Peyer's patch (tissue), 4 donors: ENCODE data around the gene RHOT1. TPM values are rescaled to one million over a fixed set of nuclear protein-coding genes. Genes with fewer than 3 reads are reported as not detected.
A peak's percentile ranks its signal among the peaks of the same experiment; 100 is the strongest.
"Not testable (repeated sequence)": the region's sequence is repeated elsewhere in the genome, so short reads cannot be mapped to it uniquely, and the experiment has no call there.

Source experiments
- DNase-seq, 3 donors: peaks; one replicate each; pipeline ENCODE4 v3.0.0-alpha.2; 2017 to 2019
- H3K27ac ChIP-seq, 4 donors: fragments of 200-600 bp; sonication (generic); one replicate each; pipeline ENCODE4 v1.5.1; 2016 to 2019
- H3K27me3 ChIP-seq, 2 donors: fragments of 200-600 bp; sonication (generic); one replicate each; pipeline ENCODE4 v1.5.1; 2019
- H3K36me3 ChIP-seq, 3 donors: fragments of 200-600 bp; sonication (generic); one replicate each; pipeline ENCODE4 v1.5.1; 2016 to 2019
- H3K4me1 ChIP-seq, 4 donors: fragments of 200-600 bp; sonication (generic); one replicate each; pipeline ENCODE4 v1.5.1; 2016 to 2019
- H3K4me3 ChIP-seq, 4 donors: fragments of 200-600 bp; sonication (generic); 1 replicate in 3 of 4; 2 replicates in 1 of 4; pipeline ENCODE4 v1.5.1; 2016 to 2019; ENCODE audit warnings: mild to moderate bottlenecking in 1 of 4
- H3K9me3 ChIP-seq, 4 donors: fragments of 200-600 bp; sonication (generic); one replicate each; pipeline ENCODE4 v1.5.1; 2016 to 2019; ENCODE audit warnings: mild to moderate bottlenecking in 1 of 4
- CTCF ChIP-seq, 6 experiments: fragments of 450-650 bp in 4 of 6; fragments of 200-600 bp in 2 of 6; sonication (generic) in 1 of 6; IDR thresholded peaks; one replicate each; pipeline ENCODE4 v1.5.1; 2017 to 2019; ENCODE audit warnings: antibody characterized with exemption in 6 of 6, mild to moderate bottlenecking in 3 of 6, moderate library complexity in 1 of 6
- POLR2A ChIP-seq, 2 donors: fragments of 450-650 bp; IDR thresholded peaks; one replicate each; pipeline ENCODE4 v1.5.1; 2017; ENCODE audit warnings: antibody characterized with exemption in 2 of 2, mild to moderate bottlenecking in 2 of 2, moderate library complexity in 2 of 2
- total RNA-seq, 4 donors: library from RNA; depleted of rRNA; stranded (reverse); fragments of >200 nt; gene quantifications; one replicate each; pipeline ENCODE4 v1.1.0, GENCODE V29; 2016

RHOT1 gene
- total RNA-seq, 4 donors from 2014 or later: 31.4 to 54.9 (median 47.7) TPM

- Histone ChIP-seq H3K27ac (peak overlapping the region in 3 of 4 donors; percentile 78 to 91 (median 89)), H3K27me3 (no peaks in the 10 kb centered on the region)
- peak in 1 of 3 donors; percentile 17 for DNase-seq
Measured at GRCh38 chr17:32126325-32126724, 16.0 kb upstream of the RHOT1 start.

GRCh38 chr17:32126746-32127145 is 15.6 kb upstream of the RHOT1 start:
- H3K27ac ChIP-seq: peak overlapping the region; percentile 78 to 96 (median 85)
- H3K4me1 ChIP-seq: peaks cover 0 to 24% (median 0%) of the 10 kb centered on the region in 4 donors
- no peak for TF ChIP-seq CTCF (IDR thresholded peaks at IDR 0.05)
- TF ChIP-seq POLR2A (IDR thresholded peaks at IDR 0.05): no peak
- H3K27me3 ChIP-seq: no peaks in the 10 kb centered on the region
- H3K9me3 ChIP-seq: no peaks in the 10 kb centered on the region
- peak overlapping the region in 1 of 4 donors; percentile 54 for H3K4me3 ChIP-seq
- DNase-seq: peak in 1 of 3 donors; percentile 41
- no peaks in the 10 kb centered on the region for H3K36me3 ChIP-seq

More at GRCh38 chr17:32126325-32126724, 16.0 kb upstream of the RHOT1 start:
- Histone ChIP-seq H3K9me3 (no peaks in the 10 kb centered on the region), H3K4me3 (no peak overlapping the region), H3K4me1 (peaks cover 0 to 24% (median 0%) of the 10 kb centered on the region in 4 donors), H3K36me3 (no peaks in the 10 kb centered on the region)
- TF ChIP-seq POLR2A (IDR thresholded peaks at IDR 0.05): no peak
- no peak for TF ChIP-seq CTCF (IDR thresholded peaks at IDR 0.05)

- Histone ChIP-seq H3K27ac (peak overlapping the region; percentile 78 to 96 (median 85)), H3K36me3 (no peaks in the 10 kb centered on the region), H3K27me3 (no peaks in the 10 kb centered on the region), H3K4me3 (peak overlapping the region; percentile 39 to 69 (median 49)), H3K4me1 (peaks cover 0 to 24% (median 0%) of the 10 kb centered on the region in 4 donors), H3K9me3 (no peaks in the 10 kb centered on the region)
- peak; percentile 80 to 95 (median 92) for DNase-seq
- TF ChIP-seq CTCF (IDR thresholded peaks at IDR 0.05) (no peak), POLR2A (IDR thresholded peaks at IDR 0.05) (peak; percentile 73 to 80)
Measured at GRCh38 chr17:32127158-32127897, 15.0 kb upstream of the RHOT1 start.

GRCh38 chr17:32128470-32128869 is 13.8 kb upstream of the RHOT1 start:
- H3K4me3 ChIP-seq: peak overlapping the region in 3 of 4 donors; percentile 44 to 69 (median 54)
- not testable (repeated sequence) for H3K27me3 ChIP-seq, H3K36me3 ChIP-seq, H3K9me3 ChIP-seq, DNase-seq
- peak overlapping the region in 2 of 4 donors; percentile 36 to 79 for H3K27ac ChIP-seq
- H3K4me1 ChIP-seq: peaks cover 0 to 24% (median 0%) of the 10 kb centered on the region in 4 donors

GRCh38 chr17:32135497-32136117 is 6.7 kb upstream of the RHOT1 start:
- DNase-seq: peak in 1 of 3 donors; percentile 70
- H3K27ac ChIP-seq, H3K36me3 ChIP-seq, H3K4me3 ChIP-seq, H3K9me3 ChIP-seq, H3K27me3 ChIP-seq, H3K4me1 ChIP-seq: not testable (repeated sequence)
- TF ChIP-seq CTCF (IDR thresholded peaks at IDR 0.05): peak in 4 of 6 experiments; percentile 32 to 65 (median 55)

DNA sequence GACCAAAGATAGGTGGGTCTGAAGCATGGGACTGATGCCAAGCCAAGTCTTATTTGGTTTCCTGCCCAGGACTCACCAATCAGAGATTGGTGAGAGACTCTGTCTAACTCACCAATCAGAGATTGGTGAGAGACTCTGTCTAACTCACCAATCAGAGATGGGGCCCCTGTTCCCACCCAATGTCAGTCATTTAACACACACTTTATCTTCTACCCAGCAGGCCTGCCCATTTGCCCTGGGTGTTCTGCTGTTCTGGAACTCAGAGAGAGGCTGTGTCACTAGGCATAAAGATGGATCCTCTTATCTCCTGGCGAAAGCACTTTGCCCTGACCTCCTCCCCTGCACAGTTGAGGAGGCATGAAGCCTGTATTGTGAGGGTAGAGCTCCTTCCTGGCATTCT is 5.4 kb upstream of the RHOT1 start:
- Histone ChIP-seq H3K36me3 (no peaks in the 10 kb centered on the region), H3K27ac (peak overlapping the region in 2 of 4 donors; percentile 32 to 48), H3K4me3 (no peak overlapping the region), H3K27me3 (no peaks in the 10 kb centered on the region), H3K9me3 (peaks cover 0 to 7% (median 0%) of the 10 kb centered on the region in 4 donors), H3K4me1 (peaks cover 0 to 7% (median 0%) of the 10 kb centered on the region in 4 donors)
- TF ChIP-seq POLR2A (IDR thresholded peaks at IDR 0.05) (no peak), CTCF (IDR thresholded peaks at IDR 0.05) (no peak)
- peak in 2 of 3 donors; percentile 62 to 71 for DNase-seq

- H3K27me3 ChIP-seq, H3K4me3 ChIP-seq, DNase-seq, H3K36me3 ChIP-seq, H3K27ac ChIP-seq, H3K9me3 ChIP-seq: not testable (repeated sequence)
- peaks cover 0 to 19% (median 6%) of the 10 kb centered on the region in 4 donors for H3K4me1 ChIP-seq
Measured at GRCh38 chr17:32139504-32139903, 2.8 kb upstream of the RHOT1 start.
